Measurements from ENCODE around the gene ZBTB4. TPM values are rescaled to one million over a fixed set of nuclear protein-coding genes. Genes with fewer than 3 reads are reported as not detected.

The ZBTB4 gene
- total and polyA plus RNA-seq, 9 of the 15 experiments (the other 6 are each of a cell fraction or from before 2014, with no cell fraction given), result 0.92 to 6.9 (median 3.3) TPM

DNA sequence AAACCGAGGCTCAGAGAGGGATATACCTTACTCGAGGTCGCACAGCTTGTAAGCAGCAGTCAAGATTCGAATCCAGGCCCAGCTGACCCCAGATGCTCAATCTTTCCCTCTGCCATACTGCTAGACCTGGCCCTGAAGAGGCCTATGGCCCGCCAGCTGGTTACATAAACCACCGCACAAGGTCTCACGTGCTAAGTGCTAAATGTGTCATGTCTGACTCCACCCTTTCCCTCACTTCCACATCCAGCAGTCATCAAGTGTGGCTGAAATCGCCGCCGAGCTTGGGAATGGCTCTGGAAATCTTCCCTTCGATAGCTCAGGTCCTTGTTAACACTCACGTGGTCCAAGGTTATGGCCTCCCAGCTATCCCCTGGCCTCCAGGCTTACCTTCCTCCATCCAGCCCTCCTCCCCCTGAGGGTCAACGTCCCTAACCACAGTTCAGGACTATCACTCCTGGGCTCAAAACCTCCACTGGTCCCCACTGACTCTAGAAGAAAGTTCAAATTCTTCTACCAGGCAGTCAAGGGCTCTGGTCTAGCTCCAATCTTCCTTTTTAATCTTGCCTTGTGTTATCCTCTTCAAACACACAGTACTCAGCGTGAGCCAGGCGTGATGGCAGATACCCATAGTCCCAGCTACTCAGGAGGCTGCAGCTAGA, 3.5 kb downstream of the ZBTB4 start (continued):
- TF ChIP-seq RAD21 (CRISPR knock-in tag; conservative IDR thresholded peaks at IDR 0.05 in 1 of 2, IDR thresholded peaks at IDR 0.05 in 1 of 2), result no peak
- TF ChIP-seq ZNF584 (CRISPR knock-in tag; IDR thresholded peaks at IDR 0.05; ENCODE audit: low read depth), result no peak
- TF ChIP-seq RHOXF2B (CRISPR knock-in tag; conservative IDR thresholded peaks at IDR 0.05), result no peak
- TF ChIP-seq ZBTB7A (IDR thresholded peaks at IDR 0.05; ENCODE audit: borderline replicate concordance, control insufficient read depth, low read depth, low read length), result peak; percentile 55; the same call in 1 of the 2 replicates
- TF ChIP-seq MAFK (IDR thresholded peaks at IDR 0.05; ENCODE audit: low read length), result no peak
- TF ChIP-seq NEUROD1 (IDR thresholded peaks at IDR 0.05; ENCODE audit: borderline replicate concordance, low read depth, low read length, partially characterized antibody), result no peak
- TF ChIP-seq EP400 (IDR thresholded peaks at IDR 0.05), result peak; percentile 36; the same call in 1 of the 2 replicates
- 0 out of 2 replicates have a peak, but pooled peaks have one; percentile 26 for TF ChIP-seq MTA3 (IDR thresholded peaks at IDR 0.05; ENCODE audit: borderline replicate concordance)
- no peak for TF ChIP-seq SRSF1 (IDR thresholded peaks at IDR 0.05; ENCODE audit: low read depth, low read length)
- TF ChIP-seq CBX3 (IDR thresholded peaks at IDR 0.05; ENCODE audit: borderline replicate concordance in 1 of 2, low read length in 2 of 2), result peak in 1 of 2 experiments; percentile 1; a peak in 1 of 3 replicates
- no peak for TF ChIP-seq SRSF9 (IDR thresholded peaks at IDR 0.05; ENCODE audit: borderline replicate concordance, low read depth, low read length)
- TF ChIP-seq ZNF583 (CRISPR knock-in tag; IDR thresholded peaks at IDR 0.05), result no peak
- TF ChIP-seq TOE1 (IDR thresholded peaks at IDR 0.05; ENCODE audit: borderline replicate concordance), result 0 out of 2 replicates have a peak, but pooled peaks have one; percentile 28
- no peak for TF ChIP-seq TOE1 (CRISPR knock-in tag; IDR thresholded peaks at IDR 0.05; ENCODE audit: borderline replicate concordance, low read depth)
- no peak for TF ChIP-seq DLX4 (CRISPR knock-in tag; IDR thresholded peaks at IDR 0.05)
- no peak for TF ChIP-seq PHB2 (IDR thresholded peaks at IDR 0.05; ENCODE audit: low read depth)
- TF ChIP-seq ZNF511 (CRISPR knock-in tag; IDR thresholded peaks at IDR 0.05), result no peak
- no peak for TF ChIP-seq NFIX (CRISPR knock-in tag; IDR thresholded peaks at IDR 0.05; ENCODE audit: low read depth)
- no peak for TF ChIP-seq ZC3H8 (IDR thresholded peaks at IDR 0.05)
- no peak for TF ChIP-seq KLF16 (IDR thresholded peaks at IDR 0.05)
- TF ChIP-seq, protein P1, sequence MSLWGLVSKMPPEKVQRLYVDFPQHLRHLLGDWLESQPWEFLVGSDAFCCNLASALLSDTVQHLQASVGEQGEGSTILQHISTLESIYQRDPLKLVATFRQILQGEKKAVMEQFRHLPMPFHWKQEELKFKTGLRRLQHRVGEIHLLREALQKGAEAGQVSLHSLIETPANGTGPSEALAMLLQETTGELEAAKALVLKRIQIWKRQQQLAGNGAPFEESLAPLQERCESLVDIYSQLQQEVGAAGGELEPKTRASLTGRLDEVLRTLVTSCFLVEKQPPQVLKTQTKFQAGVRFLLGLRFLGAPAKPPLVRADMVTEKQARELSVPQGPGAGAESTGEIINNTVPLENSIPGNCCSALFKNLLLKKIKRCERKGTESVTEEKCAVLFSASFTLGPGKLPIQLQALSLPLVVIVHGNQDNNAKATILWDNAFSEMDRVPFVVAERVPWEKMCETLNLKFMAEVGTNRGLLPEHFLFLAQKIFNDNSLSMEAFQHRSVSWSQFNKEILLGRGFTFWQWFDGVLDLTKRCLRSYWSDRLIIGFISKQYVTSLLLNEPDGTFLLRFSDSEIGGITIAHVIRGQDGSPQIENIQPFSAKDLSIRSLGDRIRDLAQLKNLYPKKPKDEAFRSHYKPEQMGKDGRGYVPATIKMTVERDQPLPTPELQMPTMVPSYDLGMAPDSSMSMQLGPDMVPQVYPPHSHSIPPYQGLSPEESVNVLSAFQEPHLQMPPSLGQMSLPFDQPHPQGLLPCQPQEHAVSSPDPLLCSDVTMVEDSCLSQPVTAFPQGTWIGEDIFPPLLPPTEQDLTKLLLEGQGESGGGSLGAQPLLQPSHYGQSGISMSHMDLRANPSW (CRISPR knock-in tag; IDR thresholded peaks at IDR 0.05), result no peak
- TF ChIP-seq BCOR (IDR thresholded peaks at IDR 0.05), result peak; percentile 65
- no peak for TF ChIP-seq MYC (IDR thresholded peaks at IDR 0.05; ENCODE audit: low read depth, low read length)
- TF ChIP-seq MYC (CRISPR knock-in tag; IDR thresholded peaks at IDR 0.05; ENCODE audit: borderline replicate concordance, low read depth), result no peak
- no peak for TF ChIP-seq ZNF79 (CRISPR knock-in tag; IDR thresholded peaks at IDR 0.05; ENCODE audit: low read depth)
- TF ChIP-seq ZNF197 (CRISPR knock-in tag; IDR thresholded peaks at IDR 0.05; ENCODE audit: low read depth), result no peak
- no peak for TF ChIP-seq HCFC1 (IDR thresholded peaks at IDR 0.05; ENCODE audit: low read depth, low read length)
- no peak for TF ChIP-seq KAT2B (IDR thresholded peaks at IDR 0.05; ENCODE audit: low read depth, low read length)
